ENCODE data around the gene NES. TPM values are rescaled to one million over a fixed set of nuclear protein-coding genes. Genes with fewer than 3 reads are reported as not detected.
A peak's percentile ranks its signal among the peaks of the same experiment; 100 is the strongest.

NES gene
- total RNA-seq, 2 donors from 2014 or later: 5.3 to 8.1 TPM

DNA sequence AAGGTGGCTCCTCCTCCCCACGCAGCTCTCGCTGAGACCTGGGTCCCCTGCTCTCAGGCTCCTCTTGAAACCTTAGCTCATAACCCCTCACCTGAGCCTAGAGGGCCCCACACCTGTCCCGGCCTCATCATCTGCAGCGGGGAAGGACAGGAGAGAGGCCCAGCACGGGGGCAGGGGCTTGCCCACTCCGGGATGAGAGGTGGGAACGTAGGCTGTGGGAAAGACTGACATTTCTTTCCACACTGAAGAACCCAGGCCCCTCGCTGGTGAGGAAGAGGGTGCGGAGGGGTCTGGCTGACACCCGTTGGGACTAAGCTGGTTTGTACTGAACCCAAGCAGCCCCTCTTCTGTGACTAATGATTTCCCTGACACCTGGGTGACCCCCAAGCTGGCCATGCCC lies 14.0 kb upstream of the NES start:
- TF ChIP-seq CTCF (IDR thresholded peaks at IDR 0.05): no peak
- no peak for DNase-seq
- H3K4me3 ChIP-seq: no peak overlapping the region
- H3K9me3 ChIP-seq: no peaks in the 10 kb centered on the region
- H3K4me1 ChIP-seq: peaks cover 7% of the 10 kb centered on the region
- H3K27ac ChIP-seq: no peak overlapping the region
- H3K27me3 ChIP-seq: no peaks in the 10 kb centered on the region
- H3K36me3 ChIP-seq: no peaks in the 10 kb centered on the region
- intact Hi-C loops (cut with DNase I): loop anchor here (2.0 kb wide), 1 partner anchor 34 kb away; no protein-coding TSS in a partner anchor
- no peak overlapping the region for H3K9ac ChIP-seq (ENCODE audit: low read depth in 2 of 2, low read length in 2 of 2)

GRCh38 chr1:156690675-156691036 lies 13.4 kb upstream of the NES start:
- H3K27ac ChIP-seq: no peak overlapping the region
- DNase-seq: no peak
- no peak overlapping the region for H3K9ac ChIP-seq (ENCODE audit: low read depth in 2 of 2, low read length in 2 of 2)
- H3K36me3 ChIP-seq: no peaks in the 10 kb centered on the region
- H3K9me3 ChIP-seq: no peaks in the 10 kb centered on the region
- H3K27me3 ChIP-seq: no peaks in the 10 kb centered on the region
- intact Hi-C loops (cut with DNase I): loop anchor here (2.0 kb wide), 1 partner anchor 34 kb away; no protein-coding TSS in a partner anchor
- H3K4me3 ChIP-seq: no peak overlapping the region
- peaks cover 7% of the 10 kb centered on the region for H3K4me1 ChIP-seq
- TF ChIP-seq CTCF (IDR thresholded peaks at IDR 0.05): no peak

DNA sequence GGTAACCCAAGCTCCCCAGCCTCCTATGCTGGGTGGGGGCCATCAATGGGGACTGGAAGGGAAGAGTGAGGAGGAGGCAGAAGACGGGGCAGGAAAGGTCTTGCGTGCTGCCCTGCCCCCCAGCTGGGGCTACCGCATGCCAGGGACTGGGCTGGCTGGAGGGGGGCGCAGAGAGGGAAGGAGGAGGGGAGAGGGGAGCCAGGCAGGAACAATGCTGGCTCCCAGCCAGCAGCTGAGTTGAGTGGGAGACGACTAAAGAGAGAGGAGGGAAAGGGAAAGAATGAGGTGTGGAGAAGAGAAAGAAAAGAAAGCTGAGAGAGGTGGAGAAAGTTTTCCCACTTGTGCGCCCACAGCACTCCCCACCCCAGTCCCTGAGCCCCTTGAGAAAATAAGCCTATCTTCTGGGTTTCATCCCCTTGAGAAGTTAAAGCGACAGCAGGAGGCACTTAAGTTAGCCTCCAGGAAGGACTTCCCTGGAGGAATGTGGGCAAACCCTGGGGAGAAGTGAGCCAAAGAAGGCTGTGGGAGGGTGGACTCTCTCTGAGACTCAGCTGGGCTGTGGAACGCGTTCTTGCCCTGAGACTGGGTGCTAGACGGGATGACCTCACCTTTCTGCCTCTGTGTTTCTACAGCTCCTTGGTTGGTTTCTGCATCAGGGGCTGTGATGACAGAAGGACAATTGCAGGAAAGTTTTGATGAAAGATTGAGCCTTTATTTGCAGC lies 12.9 kb upstream of the NES start:
- no peak for DNase-seq
- H3K27me3 ChIP-seq: no peaks in the 10 kb centered on the region
- H3K27ac ChIP-seq: no peak overlapping the region
- H3K36me3 ChIP-seq: no peaks in the 10 kb centered on the region
- intact Hi-C loops (cut with DNase I): loop anchor here (2.0 to 10.0 kb wide), 2 partner anchors 35 to 195 kb away; no protein-coding TSS in a partner anchor
- no peaks in the 10 kb centered on the region for H3K9me3 ChIP-seq
- no peak overlapping the region for H3K9ac ChIP-seq (ENCODE audit: low read depth in 2 of 2, low read length in 2 of 2)
- TF ChIP-seq CTCF (IDR thresholded peaks at IDR 0.05): no peak
- H3K4me3 ChIP-seq: no peak overlapping the region
- H3K4me1 ChIP-seq: peaks cover 7% of the 10 kb centered on the region

- intact Hi-C loops (cut with DNase I): loop anchor here (10.0 kb wide), 1 partner anchor 196 kb away; no protein-coding TSS in a partner anchor
- Histone ChIP-seq H3K4me3 (no peak overlapping the region), H3K27me3 (no peaks in the 10 kb centered on the region), H3K36me3 (no peaks in the 10 kb centered on the region), H3K9ac (ENCODE audit: low read depth in 2 of 2, low read length in 2 of 2) (no peak overlapping the region), H3K9me3 (no peaks in the 10 kb centered on the region), H3K4me1 (peaks cover 7% of the 10 kb centered on the region), H3K27ac (no peak overlapping the region)
- peak; percentile 86 for TF ChIP-seq CTCF (IDR thresholded peaks at IDR 0.05)
- peak; percentile 72 for DNase-seq
Measured at GRCh38 chr1:156689035-156689952, 12.1 kb upstream of the NES start.

GRCh38 chr1:156684227-156684782 lies 7.1 kb upstream of the NES start:
- intact Hi-C loops (cut with DNase I): loop anchor here (10.0 kb wide), 1 partner anchor 200 kb away; no protein-coding TSS in a partner anchor
- no peak overlapping the region for H3K4me3 ChIP-seq
- TF ChIP-seq CTCF (IDR thresholded peaks at IDR 0.05): no peak
- no peak for DNase-seq
- H3K27ac ChIP-seq: no peak overlapping the region
- H3K36me3 ChIP-seq: no peaks in the 10 kb centered on the region
- peaks cover 3% of the 10 kb centered on the region for H3K4me1 ChIP-seq
- H3K27me3 ChIP-seq: peaks cover 4% of the 10 kb centered on the region
- H3K9ac ChIP-seq (ENCODE audit: low read depth in 2 of 2, low read length in 2 of 2): no peak overlapping the region
- no peaks in the 10 kb centered on the region for H3K9me3 ChIP-seq
